Ishikawa (cell line): ENCODE results near the gene PIEZO1.

ENCODE experiments used
- CEBPB ChIP-seq: IDR thresholded peaks from 2 replicates; pipeline ENCODE4 v1.6.1; 2012
- CREB1 ChIP-seq: IDR thresholded peaks from 2 replicates; pipeline ENCODE4 v1.6.1; 2012; ENCODE audit warnings: low read depth
- EGR1 ChIP-seq: IDR thresholded peaks from 2 replicates; pipeline ENCODE4 v1.6.1; 2012
- EP300 ChIP-seq: IDR thresholded peaks from 2 replicates; pipeline ENCODE4 v1.6.1; 2012; ENCODE audit warnings: borderline replicate concordance
- FOXM1 ChIP-seq: IDR thresholded peaks from 2 replicates; pipeline ENCODE4 v1.6.1; 2012; ENCODE audit warnings: low read depth, borderline replicate concordance
- MAX ChIP-seq: IDR thresholded peaks from 2 replicates; pipeline ENCODE4 v1.6.1; 2012
- NFIC ChIP-seq: IDR thresholded peaks from 2 replicates; pipeline ENCODE4 v1.6.1; 2012
- RAD21 ChIP-seq: IDR thresholded peaks from 2 replicates; pipeline ENCODE4 v1.6.1; 2012; ENCODE audit warnings: low read depth
- REST ChIP-seq: IDR thresholded peaks from 2 replicates; pipeline ENCODE4 v1.6.1; 2012; ENCODE audit warnings: low read depth, mild to moderate bottlenecking
- TAF1 ChIP-seq: IDR thresholded peaks from 2 replicates; pipeline ENCODE4 v1.6.1; 2012; ENCODE audit warnings: low read depth, mild to moderate bottlenecking
- TCF12 ChIP-seq: IDR thresholded peaks from 2 replicates; pipeline ENCODE4 v1.6.1; 2012; ENCODE audit warnings: low read depth
- TEAD4 ChIP-seq: IDR thresholded peaks from 2 replicates; pipeline ENCODE4 v1.6.1; 2012
- USF1 ChIP-seq: IDR thresholded peaks from 2 replicates; pipeline ENCODE4 v1.6.1; 2012
- YY1 ChIP-seq: IDR thresholded peaks from 2 replicates; pipeline ENCODE4 v1.6.1; 2012; ENCODE audit warnings: low read depth
- ZBTB7A ChIP-seq: IDR thresholded peaks from 2 replicates; pipeline ENCODE4 v1.6.1; 2012; ENCODE audit warnings: low read depth

Gene PIEZO1

GRCh38 chr16:88755745-88756443 lies 29.1 kb downstream of the PIEZO1 start:
- TF ChIP-seq NFIC (no peak), CREB1 (no peak), USF1 (no peak), YY1 (no peak), TCF12 (no peak), EGR1 (no peak), FOXM1 (no peak), CEBPB (no peak), MAX (no peak), RAD21 (no peak), EP300 (no peak), TAF1 (no peak), TEAD4 (no peak), ZBTB7A (no peak), REST (no peak)

GRCh38 chr16:88754912-88755744 lies 29.9 kb downstream of the PIEZO1 start:
- TF ChIP-seq EGR1 (no peak), REST (no peak), USF1 (no peak), YY1 (no peak), EP300 (no peak), CEBPB (no peak), TCF12 (no peak), FOXM1 (no peak), RAD21 (no peak), MAX (no peak), ZBTB7A (no peak), CREB1 (no peak)

GRCh38 chr16:88754109-88754911 lies 30.7 kb downstream of the PIEZO1 start:
- TF ChIP-seq TCF12 (no peak), MAX (no peak), TAF1 (no peak), CEBPB (no peak), USF1 (no peak), ZBTB7A (no peak), YY1 (no peak), RAD21 (no peak), TEAD4 (no peak), NFIC (no peak), EP300 (no peak), REST (no peak)
